Measurements from ENCODE around the gene DPP6.

DPP6 gene

GRCh38 chr7:154686305-154686704 lies 634.1 kb downstream of the DPP6 start:
- no peak for DNase-seq (ENCODE audit: low read depth in 2 of 2, low spot score in 1 of 2)

GRCh38 chr7:154688952-154689351 lies 636.8 kb downstream of the DPP6 start:
- DNase-seq (ENCODE audit: low read depth in 2 of 2, low spot score in 1 of 2) = no peak

DNA sequence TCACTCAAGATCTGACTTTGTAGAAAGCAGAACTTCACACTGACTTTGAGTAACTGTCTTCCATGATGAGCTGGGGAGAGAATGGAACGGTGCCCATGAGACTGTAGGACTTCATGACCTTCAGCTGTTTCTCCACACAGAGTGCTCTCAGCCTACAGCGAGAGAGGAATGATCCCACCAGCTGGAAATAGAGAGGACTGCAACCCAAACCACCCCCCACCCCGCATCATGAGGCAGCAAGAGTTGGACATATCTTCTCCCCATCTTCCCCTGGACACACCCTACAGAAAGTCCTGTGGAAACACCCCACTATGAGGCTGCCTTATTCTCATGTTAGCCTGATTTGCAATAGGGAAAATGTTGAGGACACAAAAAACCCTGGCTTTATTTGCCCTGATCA lies 638.2 kb downstream of the DPP6 start:
- DNase-seq (ENCODE audit: low read depth in 2 of 2, low spot score in 1 of 2) = no peak

DNA sequence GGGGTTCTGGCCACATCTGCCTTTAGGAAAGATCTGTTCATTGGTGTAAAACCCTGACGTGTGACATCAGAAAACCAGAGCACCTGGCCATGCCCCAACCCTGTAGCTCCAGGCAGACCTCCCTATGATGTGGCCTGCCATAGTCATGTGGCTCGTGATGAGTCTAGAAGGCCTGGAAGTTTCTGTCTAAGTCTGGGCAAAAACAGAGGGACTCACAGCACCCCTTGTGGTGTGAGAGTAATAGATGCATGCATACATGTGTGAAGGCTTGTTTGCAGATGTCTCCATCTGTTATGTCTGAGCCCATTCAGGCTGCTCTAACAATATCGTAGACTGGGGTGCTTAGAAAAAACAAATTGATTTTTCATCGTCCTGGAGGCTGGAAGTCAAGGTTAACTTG lies 641.5 kb downstream of the DPP6 start:
- DNase-seq (ENCODE audit: low read depth in 2 of 2, low spot score in 1 of 2) = no peak

DNA sequence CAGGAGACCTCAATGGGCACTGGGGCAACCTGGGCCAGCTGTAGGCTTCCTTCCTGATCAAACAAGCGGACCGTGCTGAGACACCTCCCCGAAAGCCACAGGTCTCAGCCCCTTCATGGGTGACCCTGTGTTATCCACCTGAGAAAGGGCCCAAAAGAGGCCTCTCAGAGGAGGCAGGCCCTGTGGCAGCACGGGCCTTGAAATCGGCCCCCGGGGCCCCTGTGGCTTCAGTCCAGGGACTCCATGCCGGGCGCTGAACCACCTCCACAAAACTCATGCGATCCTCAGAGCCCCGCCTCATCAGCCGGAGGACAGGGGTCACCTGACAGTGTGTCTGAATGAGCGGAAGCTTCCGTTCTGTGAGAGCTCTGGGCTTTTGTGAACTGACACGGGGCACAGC lies 643.6 kb downstream of the DPP6 start:
- DNase-seq (ENCODE audit: low read depth in 2 of 2, low spot score in 1 of 2) = no peak

- no peak for DNase-seq (ENCODE audit: low read depth in 2 of 2, low spot score in 1 of 2)
Measured at GRCh38 chr7:154696556-154696955, 644.4 kb downstream of the DPP6 start.

- DNase-seq (ENCODE audit: low read depth in 2 of 2, low spot score in 1 of 2) = no peak
Measured at GRCh38 chr7:154698726-154699291, 646.6 kb downstream of the DPP6 start.

DNA sequence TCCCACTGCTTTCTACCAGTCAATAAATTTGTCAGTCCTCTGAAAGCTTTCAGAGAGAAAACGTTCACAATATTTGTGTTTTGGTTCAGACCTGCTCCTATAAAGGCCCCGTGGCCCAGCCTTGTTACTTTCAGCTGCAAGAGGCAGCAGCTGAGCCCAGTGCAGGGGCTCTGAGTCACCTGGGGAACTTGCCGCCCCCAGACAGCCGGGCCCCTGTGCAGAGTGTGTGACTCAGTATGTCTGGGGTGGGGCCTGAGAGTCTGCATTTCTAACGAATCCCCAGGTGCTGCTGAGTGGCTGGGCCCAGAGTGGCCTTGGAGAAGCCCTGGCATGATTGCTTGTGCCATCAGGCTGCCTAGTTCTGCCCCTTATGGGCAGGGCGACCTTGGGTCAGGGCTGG lies 647.2 kb downstream of the DPP6 start:
- no peak for DNase-seq (ENCODE audit: low read depth in 2 of 2, low spot score in 1 of 2)

GRCh38 chr7:154709840-154710520 lies 657.8 kb downstream of the DPP6 start:
- DNase-seq (ENCODE audit: low read depth in 2 of 2, low spot score in 1 of 2) = no peak

GRCh38 chr7:154720016-154720415 lies 667.8 kb downstream of the DPP6 start:
- no peak for DNase-seq (ENCODE audit: low read depth in 2 of 2, low spot score in 1 of 2)

DNA sequence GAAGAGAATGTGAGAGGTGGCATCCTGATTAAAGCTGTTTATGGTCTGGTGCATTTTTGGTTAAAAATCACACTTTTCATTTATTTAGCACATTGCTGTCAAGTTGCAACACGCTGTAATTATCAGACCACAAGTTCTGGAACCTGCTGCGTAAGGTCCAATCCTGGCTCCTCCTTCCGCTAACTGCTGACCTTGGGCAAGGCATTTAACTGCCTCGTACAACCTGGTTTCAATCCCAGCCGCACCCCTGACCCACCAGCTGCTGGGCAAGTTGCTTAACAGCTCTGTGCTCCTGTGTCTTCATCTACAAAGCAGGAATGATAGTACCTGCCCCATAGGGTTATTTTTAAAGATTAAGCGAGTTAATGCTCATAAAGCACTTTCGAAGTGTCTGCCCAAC lies 668.9 kb downstream of the DPP6 start:
- no peak for DNase-seq (ENCODE audit: low read depth in 2 of 2, low spot score in 1 of 2)

GRCh38 chr7:154726368-154726767 lies 674.2 kb downstream of the DPP6 start:
- DNase-seq (ENCODE audit: low read depth in 2 of 2, low spot score in 1 of 2) = no peak

- no peak for DNase-seq (ENCODE audit: low read depth in 2 of 2, low spot score in 1 of 2)
Measured at GRCh38 chr7:154729056-154729455, 676.9 kb downstream of the DPP6 start.

- no peak for DNase-seq (ENCODE audit: low read depth in 2 of 2, low spot score in 1 of 2)
Measured at GRCh38 chr7:154735766-154736165, 683.6 kb downstream of the DPP6 start.

DNA sequence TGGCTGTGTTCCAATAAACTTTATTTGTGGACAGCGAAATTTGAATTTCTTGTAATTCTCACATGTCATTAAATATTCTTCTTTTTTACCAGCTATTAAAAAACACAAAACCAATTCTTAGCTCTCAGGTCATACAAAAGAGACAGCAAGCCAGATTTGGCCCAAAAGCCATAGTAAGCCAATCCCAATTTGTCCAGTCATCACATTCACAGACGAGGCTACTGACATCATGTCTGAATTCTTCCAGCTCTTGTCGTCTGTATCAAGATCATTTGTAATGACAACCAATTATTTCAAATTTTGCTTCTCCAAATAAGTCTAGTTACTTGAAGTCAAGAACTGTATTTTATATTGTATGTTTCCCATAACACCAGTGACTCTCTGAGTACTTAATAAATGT lies 684.2 kb downstream of the DPP6 start:
- DNase-seq (ENCODE audit: low read depth in 2 of 2, low spot score in 1 of 2) = no peak

- DNase-seq (ENCODE audit: low read depth in 2 of 2, low spot score in 1 of 2) = no peak
Measured at GRCh38 chr7:154738216-154738615, 686.0 kb downstream of the DPP6 start.

GRCh38 chr7:154741131-154741530 lies 688.9 kb downstream of the DPP6 start:
- DNase-seq (ENCODE audit: low read depth in 2 of 2, low spot score in 1 of 2) = no peak

GRCh38 chr7:154743206-154743605 lies 691.0 kb downstream of the DPP6 start:
- no peak for DNase-seq (ENCODE audit: low read depth in 2 of 2, low spot score in 1 of 2)

DNA sequence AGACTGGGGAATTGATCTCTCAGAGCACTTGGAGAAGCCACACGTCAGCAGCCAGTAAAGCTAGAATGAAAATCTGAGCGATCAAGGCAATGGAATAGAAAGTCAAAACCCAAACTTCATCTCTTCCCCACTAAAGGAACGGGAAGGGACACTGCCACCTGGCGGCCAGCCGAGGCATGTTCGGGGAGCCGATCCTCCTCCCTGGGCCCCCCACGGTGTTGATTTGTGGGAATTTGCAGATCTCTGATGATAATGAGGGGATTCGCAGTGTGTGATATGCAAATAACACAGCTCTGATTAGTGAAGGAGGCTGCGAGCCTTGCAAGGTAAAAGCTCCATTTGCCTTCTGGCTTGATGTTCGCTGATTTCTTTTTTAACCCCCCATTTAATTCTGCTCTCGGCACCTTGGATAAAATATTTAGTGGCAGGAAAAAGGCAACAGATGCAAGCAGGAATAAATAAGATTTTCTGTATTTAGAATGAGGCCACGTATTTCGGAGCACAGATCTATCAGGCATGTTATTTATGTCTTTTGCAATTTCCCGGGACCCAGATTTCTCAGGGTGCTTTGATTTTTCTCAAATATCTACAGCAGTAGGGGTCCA lies 692.2 kb downstream of the DPP6 start:
- DNase-seq (ENCODE audit: low read depth in 2 of 2, low spot score in 1 of 2) = peak in 1 of 2 donors; percentile 1

DNA sequence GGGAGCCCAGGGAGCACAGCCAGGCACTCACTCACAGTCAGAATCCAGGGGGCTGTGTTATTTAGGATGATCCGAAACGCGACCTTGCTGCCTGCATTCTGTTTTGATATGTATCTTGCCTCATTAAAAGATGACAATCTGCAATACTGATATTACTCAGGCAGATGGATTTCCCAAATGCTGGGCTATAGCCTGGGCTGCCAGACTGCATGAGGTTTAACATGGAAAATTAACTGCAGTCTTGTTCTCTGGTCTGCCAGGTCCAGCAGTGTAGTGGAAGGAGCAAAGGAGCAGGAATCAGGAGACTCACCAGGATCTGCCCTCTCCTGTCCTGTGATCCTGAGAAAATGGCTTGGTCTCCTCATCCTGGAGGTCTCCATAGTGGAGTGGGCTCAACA lies 692.7 kb downstream of the DPP6 start:
- no peak for DNase-seq (ENCODE audit: low read depth in 2 of 2, low spot score in 1 of 2)

- DNase-seq (ENCODE audit: low read depth in 2 of 2, low spot score in 1 of 2) = no peak
Measured at GRCh38 chr7:154746571-154747360, 694.6 kb downstream of the DPP6 start.

Measured in stimulated activated CD8-positive, alpha-beta memory T cell treated with anti-CD3 and anti-CD28 coated beads, Interleukin-4, amount 100 ng/mL, for 4 hours (primary cell).